DMS79 treated with DMSO at 0.1 percent for 48 hours (cell line): Measurements from ENCODE around the gene CCDC157.
A peak's percentile ranks its signal among the peaks of the same experiment; 100 is the strongest.

Source experiments
- DNase-seq: peaks from one replicate; lab custom pipeline; 2025; lab: John Stamatoyannopoulos, UW

The CCDC157 gene

GRCh38 chr22:30413745-30414524 is 57.1 kb downstream of the CCDC157 start:
- no peak for DNase-seq

DNA sequence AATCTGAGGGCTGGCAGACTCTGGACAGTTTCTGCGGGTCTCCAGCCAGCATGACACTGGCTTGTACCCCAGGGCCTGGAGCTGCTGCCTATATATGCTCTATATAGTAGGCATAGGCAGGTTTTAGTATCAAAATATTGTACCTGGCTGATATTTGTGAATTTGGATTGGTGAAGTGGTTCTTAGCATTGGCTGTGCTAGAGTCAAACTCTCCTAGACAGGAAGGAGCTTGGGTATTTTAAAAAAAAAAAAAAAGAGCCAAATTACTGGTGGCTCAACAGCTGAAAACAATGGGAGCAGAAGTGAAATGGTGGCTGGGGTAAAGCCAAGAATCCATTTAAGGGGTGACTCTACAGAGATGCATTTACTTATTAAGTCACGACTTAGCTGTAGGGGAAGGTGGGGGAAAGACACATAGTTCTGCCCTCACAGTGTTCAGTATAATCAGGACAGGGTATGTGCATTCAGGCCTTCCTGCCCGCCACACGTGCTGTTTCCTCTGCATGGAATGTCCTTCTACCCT is 57.8 kb downstream of the CCDC157 start:
- no peak for DNase-seq

- no peak for DNase-seq
Observed at GRCh38 chr22:30416403-30416802, 59.6 kb downstream of the CCDC157 start.

DNA sequence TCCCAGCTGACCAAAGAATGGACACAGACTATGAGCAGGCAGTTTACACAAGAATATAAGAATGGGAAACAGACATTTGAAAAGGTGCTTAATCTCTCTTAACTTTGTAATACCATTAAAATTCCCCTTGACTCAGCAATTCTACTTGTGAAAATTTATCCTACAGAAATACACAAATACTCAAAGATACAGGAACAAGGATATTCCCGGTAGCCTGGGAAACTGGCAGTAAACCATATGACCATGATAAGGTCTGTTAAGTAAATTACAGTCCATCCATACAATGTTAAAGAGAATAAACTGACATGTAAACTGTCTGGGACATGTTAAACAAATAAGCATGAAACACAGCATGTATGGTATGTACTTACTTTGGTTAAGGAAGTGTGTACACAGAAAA is 60.0 kb downstream of the CCDC157 start:
- no peak for DNase-seq

DNA sequence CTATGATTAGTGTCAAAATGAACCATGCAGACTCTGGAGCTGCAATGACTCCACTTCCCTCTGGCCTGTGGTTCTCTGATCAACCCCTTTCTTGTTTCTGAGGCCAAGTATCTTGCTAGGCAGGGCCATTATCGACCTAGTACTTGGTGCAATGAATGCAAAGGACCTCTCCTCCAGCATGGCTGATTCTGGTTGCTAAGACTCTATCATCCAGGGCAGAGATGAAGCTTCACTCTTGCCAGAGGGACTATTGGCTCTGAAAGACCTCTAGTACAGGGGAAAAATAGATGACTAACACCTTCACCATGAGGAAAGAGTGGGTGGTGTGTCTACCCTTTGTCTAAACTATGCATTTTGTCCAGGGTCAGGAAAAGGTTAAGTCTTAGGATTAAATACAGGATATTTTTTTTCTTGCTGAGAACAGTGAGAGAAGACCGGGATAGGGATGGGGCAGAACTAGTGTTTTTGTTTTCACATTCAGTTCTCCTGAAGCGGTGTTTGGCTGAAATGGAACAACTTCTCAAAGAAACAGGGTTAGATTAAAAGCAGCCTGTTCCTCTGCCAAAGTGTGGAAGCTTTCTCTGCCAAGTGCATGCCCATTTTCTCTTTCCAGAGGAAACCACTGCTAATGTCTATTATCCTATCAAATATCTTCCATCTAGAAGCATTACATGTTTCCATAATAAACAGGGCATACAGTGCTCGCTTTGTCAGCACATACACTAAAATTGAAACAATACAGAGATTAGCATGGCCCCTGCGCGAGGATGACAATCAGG is 63.7 kb downstream of the CCDC157 start:
- DNase-seq, result no peak

DNA sequence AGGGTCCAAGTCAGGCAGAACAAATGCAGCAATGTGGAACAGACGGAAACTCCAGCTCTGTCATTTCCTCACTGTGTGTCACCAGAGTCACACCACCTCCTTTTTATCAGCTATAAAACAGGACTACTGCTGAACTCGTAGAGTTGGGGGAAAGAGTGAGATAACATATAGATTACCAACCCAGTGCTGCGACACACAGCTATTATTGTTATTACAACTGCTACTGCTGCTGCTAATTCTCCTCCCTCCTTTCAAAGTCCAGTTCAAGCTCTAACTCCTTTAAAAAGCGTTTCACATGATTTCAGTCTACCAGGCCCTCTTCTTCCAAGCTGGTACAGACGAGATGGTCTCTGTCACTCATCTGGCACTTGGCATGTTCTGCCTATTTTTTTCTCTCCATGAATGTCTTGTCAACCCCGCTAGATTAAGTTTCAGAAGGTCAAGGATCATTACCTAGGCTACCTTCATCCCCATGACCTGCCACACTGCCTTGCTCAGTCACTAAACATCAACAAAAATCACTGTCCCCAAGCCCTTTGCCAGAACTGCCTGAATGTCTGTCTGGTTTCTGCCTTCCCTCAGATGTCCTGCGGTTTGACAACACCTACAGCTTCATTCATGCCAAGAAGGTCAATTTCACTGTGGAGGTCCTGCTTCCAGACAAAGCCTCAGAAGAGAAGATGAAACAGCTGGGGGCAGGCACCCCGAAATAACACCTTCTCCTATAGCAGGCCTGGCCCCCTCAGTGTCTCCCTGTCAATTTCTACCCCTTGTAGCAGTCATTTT is 65.1 kb downstream of the CCDC157 start:
- no peak for DNase-seq

DNA sequence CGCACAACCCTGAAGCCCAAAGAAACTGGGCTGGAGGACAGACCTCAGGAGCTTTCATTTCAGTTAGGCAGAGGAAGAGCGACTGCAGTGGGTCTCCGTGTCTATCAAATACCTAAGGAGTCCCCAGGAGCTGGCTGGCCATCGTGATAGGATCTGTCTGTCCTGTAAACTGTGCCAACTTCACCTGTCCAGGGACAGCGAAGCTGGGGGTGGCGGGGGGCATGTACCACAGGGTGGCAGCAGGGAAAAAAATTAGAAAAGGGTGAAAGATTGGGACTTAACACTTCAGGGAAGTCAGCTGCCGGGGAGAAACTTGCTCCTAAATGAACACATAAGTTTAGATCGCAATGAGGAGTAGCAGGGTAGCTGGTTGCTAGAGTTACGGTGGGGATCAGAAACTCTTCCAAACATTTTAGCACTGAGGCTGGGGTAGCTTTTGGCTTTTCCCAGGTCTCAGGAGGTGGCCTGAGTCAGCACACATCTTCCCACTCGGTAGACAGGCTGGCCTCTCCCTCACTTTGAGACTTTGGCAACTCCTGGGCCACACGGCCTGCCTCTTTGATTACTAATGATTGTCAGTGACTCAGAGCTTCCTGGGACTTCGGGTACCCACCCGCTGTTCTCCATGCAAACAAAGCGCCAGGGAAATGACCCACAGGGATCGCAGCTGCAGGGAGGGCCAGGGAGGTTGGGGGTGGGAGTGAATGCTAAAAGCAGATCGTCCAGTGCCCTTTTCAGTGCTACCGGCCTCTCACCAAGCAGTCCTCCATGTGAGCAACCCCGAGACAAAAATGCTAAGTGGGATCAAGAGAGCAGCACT is 65.9 kb downstream of the CCDC157 start:
- peak; percentile 11 for DNase-seq

- DNase-seq, result no peak
Observed at GRCh38 chr22:30423301-30423958, 66.6 kb downstream of the CCDC157 start.

- peak; percentile 93 for DNase-seq
Observed at GRCh38 chr22:30423959-30424533, 67.2 kb downstream of the CCDC157 start.

GRCh38 chr22:30424534-30425326 is 67.9 kb downstream of the CCDC157 start:
- DNase-seq, result no peak

DNA sequence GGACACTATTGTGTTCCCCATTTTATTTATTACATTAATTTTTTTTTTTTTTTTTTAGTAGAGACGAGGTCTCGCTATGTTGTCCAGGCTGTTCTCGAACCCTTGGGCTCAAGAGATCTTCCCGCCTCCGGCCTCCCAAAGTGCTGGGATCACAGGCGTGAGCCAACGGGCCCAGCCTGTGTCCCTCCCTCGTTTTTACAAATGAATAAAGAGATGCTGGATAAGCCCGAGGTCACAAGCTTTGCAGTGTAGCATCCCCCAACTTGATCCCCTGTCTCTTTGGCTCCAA is 68.5 kb downstream of the CCDC157 start:
- DNase-seq, result no peak

DNA sequence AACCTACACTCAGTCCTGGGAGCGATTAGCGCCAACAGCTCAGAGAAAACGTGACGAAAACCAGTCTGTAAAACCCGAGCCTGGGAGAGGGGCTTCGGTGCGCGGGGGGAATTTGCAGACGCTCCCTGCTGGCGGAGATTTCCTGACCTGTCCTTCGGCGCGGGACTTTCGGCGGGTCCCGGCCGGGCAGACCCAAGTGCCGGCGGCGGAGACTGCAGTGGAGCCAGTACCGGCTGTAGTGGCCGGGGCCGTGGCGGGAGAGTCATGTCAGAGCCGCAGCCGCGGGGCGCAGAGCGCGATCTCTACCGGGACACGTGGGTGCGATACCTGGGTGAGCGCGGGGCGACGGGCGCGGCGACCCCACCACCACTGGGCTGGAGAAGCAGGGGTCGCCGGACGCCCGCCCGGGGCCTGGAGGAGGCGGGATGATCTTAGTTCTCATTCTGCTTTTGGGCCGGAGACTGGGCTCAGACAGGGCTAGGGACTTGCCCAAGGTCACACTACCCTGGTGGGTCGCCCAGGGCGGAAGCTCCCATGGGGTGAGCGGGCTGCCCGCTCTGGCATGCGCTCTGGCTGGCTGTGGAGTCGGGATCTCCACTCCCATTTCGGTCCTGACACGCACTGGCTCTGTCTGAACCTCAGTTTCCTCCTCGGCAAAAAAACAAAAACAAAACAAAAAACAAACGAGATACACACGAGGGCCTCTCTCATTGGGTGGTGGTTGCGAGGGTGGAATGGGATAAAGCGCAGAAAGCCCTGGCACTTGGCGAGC is 69.0 kb downstream of the CCDC157 start, which contains the start of gene MTFP1:
MTFP1 (plus strand) TSS at position 153 of the 772 bp plus-strand sequence; CDS start at position 265, 112 bp downstream.
- peak; percentile 16 for DNase-seq
